Tibial artery (tissue), 4 donors: ENCODE results near the gene CCDC178.
"Not testable (repeated sequence)": the region's sequence is repeated elsewhere in the genome, so short reads cannot be mapped to it uniquely, and the experiment has no call there.

Source experiments
- DNase-seq, 2 donors: peaks; one replicate each; pipeline ENCODE4 v3.0.0-alpha.2; 2019
- H3K27ac ChIP-seq, 2 donors: fragments of 200-600 bp; sonication (generic) in 1 of 2; 1 replicate in 1 of 2; 2 replicates in 1 of 2; pipeline ENCODE4 v1.5.1; 2018 to 2019; ENCODE audit warnings: mild to moderate bottlenecking in 1 of 2
- H3K27me3 ChIP-seq, 2 donors: fragments of 200-600 bp; sonication (generic) in 1 of 2; one replicate each; pipeline versions ENCODE4 v1.5.1 to v1.6.0; 2016 to 2019
- H3K36me3 ChIP-seq, 3 donors: fragments of 200-600 bp; sonication (generic) in 2 of 3; one replicate each; pipeline ENCODE4 v1.5.1; 2016 to 2019; ENCODE audit warnings: mild to moderate bottlenecking in 2 of 3
- H3K4me1 ChIP-seq, 4 donors: fragments of 200-600 bp; sonication (generic) in 2 of 4; 1 replicate in 3 of 4; 2 replicates in 1 of 4; pipeline ENCODE4 v1.5.1; 2016 to 2019
- H3K4me3 ChIP-seq, 2 donors: fragments of 200-600 bp; sonication (generic) in 1 of 2; 1 replicate in 1 of 2; 2 replicates in 1 of 2; pipeline ENCODE4 v1.5.1; 2018 to 2019; ENCODE audit warnings: mild to moderate bottlenecking in 2 of 2
- H3K9me3 ChIP-seq, 3 donors: fragments of 200-600 bp; sonication (generic) in 1 of 3; one replicate each; pipeline ENCODE4 v1.5.1; 2016 to 2019
- intact Hi-C: fragments of 100-400 bp; cut with DNase I; formaldehyde crosslinking; loops from one replicate; pipeline ENCODE4 v1.15.0; 2023; ENCODE audit warnings: low total_unique reads
- TF ChIP-seq, protein P1 (sequence below), 2 experiments: fragments of 200-600 bp in 1 of 2; fragments of 450-650 bp in 1 of 2; IDR thresholded peaks; one replicate each; pipeline ENCODE4 v1.5.1; 2017 to 2019; ENCODE audit warnings: antibody characterized with exemption in 2 of 2, mild to moderate bottlenecking in 1 of 2, moderate library complexity in 1 of 2

CCDC178 gene

DNA sequence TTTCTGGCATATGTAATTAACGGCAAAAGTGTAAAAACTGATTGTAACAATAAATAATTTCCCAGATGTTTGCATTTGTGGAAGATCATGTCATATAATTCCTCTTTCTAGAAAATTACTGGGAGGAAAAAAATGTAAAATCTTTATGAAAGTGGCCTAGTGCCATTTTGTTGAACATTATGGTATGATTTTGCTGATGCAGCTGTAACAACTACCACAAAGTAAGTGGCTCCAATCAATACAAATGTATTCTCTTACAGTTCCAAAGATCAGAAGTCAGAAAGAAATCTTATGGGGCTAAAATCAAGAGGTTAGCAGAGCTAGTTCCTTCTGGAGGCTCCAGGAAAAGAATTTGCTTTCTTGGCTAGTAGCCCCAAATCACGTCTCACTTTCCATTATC, 281.4 kb downstream of the CCDC178 start:
- no peak overlapping the region for H3K4me3 ChIP-seq
- no peak overlapping the region for H3K27ac ChIP-seq
- peaks cover 0 to 5% (median 0%) of the 10 kb centered on the region in 4 donors for H3K4me1 ChIP-seq
- H3K27me3 ChIP-seq, result no peaks in the 10 kb centered on the region
- TF ChIP-seq, protein P1, sequence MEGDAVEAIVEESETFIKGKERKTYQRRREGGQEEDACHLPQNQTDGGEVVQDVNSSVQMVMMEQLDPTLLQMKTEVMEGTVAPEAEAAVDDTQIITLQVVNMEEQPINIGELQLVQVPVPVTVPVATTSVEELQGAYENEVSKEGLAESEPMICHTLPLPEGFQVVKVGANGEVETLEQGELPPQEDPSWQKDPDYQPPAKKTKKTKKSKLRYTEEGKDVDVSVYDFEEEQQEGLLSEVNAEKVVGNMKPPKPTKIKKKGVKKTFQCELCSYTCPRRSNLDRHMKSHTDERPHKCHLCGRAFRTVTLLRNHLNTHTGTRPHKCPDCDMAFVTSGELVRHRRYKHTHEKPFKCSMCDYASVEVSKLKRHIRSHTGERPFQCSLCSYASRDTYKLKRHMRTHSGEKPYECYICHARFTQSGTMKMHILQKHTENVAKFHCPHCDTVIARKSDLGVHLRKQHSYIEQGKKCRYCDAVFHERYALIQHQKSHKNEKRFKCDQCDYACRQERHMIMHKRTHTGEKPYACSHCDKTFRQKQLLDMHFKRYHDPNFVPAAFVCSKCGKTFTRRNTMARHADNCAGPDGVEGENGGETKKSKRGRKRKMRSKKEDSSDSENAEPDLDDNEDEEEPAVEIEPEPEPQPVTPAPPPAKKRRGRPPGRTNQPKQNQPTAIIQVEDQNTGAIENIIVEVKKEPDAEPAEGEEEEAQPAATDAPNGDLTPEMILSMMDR (IDR thresholded peaks at IDR 0.05), result no peak
- intact Hi-C loops, result no loop called here
- no peaks in the 10 kb centered on the region for H3K9me3 ChIP-seq
- no peaks in the 10 kb centered on the region for H3K36me3 ChIP-seq
- no peak for DNase-seq

DNA sequence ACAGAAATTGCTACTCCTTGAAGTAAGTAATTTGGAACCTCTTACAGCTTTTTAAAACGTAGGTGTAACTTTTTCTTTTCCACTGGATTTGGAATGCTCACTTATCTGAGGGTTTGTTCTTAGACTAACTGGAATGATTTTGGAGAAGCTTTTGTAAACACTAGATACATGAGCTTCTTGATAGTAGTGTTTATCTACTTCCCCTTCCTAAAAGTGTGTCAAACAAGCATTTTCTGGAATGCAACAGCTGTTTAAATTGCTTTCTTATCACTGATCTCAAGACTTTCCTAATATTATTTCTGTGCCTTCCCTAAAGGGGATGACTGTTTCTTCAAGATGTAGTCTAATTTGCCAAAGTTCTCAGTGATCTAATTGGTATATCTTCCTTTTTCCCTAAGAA, 282.6 kb downstream of the CCDC178 start:
- intact Hi-C loops, result no loop called here

DNA sequence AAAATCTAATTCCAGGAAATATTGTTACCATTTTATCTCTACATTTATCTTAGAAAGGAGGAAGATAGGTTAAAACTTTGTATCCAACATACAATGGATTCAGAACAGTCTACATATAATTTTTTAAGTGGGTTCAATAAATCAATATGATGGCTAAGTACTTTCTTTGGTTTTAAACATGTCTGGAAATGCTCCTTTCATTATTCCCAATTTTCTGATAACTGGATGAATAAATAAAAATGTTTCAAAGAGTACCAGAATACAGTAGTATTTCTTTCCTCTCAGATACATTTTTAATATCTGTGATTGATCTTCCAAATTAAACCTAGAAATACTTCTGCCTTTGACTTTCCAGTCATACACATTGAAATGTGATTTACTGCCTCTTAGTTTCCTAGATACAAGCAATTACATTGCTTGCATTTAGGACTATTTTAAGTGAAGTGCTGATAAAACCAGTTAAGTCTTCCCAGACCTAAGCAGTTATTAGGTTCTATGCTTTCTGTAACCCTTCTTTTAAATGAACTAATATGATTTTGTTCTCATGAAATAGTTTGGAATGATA, 283.5 kb downstream of the CCDC178 start:
- Histone ChIP-seq H3K36me3 (no peaks in the 10 kb centered on the region), H3K4me3 (no peak overlapping the region), H3K9me3 (no peaks in the 10 kb centered on the region), H3K4me1 (peaks cover 0 to 5% (median 0%) of the 10 kb centered on the region in 4 donors), H3K27me3 (no peaks in the 10 kb centered on the region), H3K27ac (no peak overlapping the region)
- intact Hi-C loops, result no loop called here
- DNase-seq, result no peak
- TF ChIP-seq, protein P1 (IDR thresholded peaks at IDR 0.05), result no peak

More for the DNA sequence above, 282.6 kb downstream of the CCDC178 start:
- DNase-seq, result no peak
- H3K9me3 ChIP-seq, result no peaks in the 10 kb centered on the region
- H3K27me3 ChIP-seq, result no peaks in the 10 kb centered on the region
- no peak overlapping the region for H3K27ac ChIP-seq
- peaks cover 0 to 5% (median 0%) of the 10 kb centered on the region in 4 donors for H3K4me1 ChIP-seq
- TF ChIP-seq, protein P1 (IDR thresholded peaks at IDR 0.05), result no peak
- no peak overlapping the region for H3K4me3 ChIP-seq
- no peaks in the 10 kb centered on the region for H3K36me3 ChIP-seq

DNA sequence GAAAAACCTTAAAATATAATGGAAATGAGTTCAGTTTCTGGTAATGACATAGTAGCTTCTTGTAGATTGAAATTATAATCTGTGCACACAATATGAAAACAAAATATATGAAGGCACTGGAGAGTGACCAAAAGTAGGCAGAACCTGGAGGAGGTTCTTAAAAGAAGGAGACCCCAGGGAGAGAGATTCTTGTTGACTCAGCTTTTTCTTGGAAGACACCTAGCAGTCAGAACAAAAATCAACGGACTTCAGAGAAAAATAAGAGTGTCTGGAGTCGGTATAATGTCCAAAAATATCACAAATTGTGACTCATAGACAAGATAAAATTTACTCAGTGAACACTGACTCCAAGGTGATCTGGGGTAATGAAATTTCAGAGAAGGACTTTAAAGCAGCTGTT, 286.5 kb downstream of the CCDC178 start:
- no peaks in the 10 kb centered on the region for H3K4me1 ChIP-seq
- H3K4me3 ChIP-seq, result no peak overlapping the region
- no peak for DNase-seq
- TF ChIP-seq, protein P1 (IDR thresholded peaks at IDR 0.05), result no peak
- H3K36me3 ChIP-seq, result no peaks in the 10 kb centered on the region
- no peaks in the 10 kb centered on the region for H3K9me3 ChIP-seq
- intact Hi-C loops, result no loop called here
- H3K27ac ChIP-seq, result no peak overlapping the region
- H3K27me3 ChIP-seq, result no peaks in the 10 kb centered on the region

DNA sequence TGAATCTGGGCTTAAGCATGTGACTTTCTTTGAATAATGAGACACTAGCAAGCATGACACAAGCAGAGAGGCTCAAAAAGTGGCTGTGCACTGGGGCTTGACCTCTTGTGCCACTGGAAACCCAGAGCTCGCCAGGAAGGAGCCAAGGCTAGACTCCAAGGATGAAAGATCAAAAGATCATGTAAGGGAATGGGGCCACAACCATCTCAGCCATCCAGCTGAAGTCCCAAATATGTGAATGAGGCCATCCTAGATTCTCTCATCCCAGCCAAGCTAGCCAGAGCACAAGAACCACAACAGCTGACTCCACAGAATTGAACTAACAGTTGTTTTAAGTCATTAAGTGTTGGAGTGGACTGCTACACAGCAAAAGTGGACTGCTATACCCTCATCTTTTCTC, 288.1 kb downstream of the CCDC178 start:
- no peak overlapping the region for H3K27ac ChIP-seq
- H3K4me3 ChIP-seq, result no peak overlapping the region
- intact Hi-C loops, result no loop called here
- TF ChIP-seq, protein P1 (IDR thresholded peaks at IDR 0.05), result no peak
- H3K4me1 ChIP-seq, result no peaks in the 10 kb centered on the region
- DNase-seq, result no peak
- no peaks in the 10 kb centered on the region for H3K9me3 ChIP-seq
- no peaks in the 10 kb centered on the region for H3K36me3 ChIP-seq
- H3K27me3 ChIP-seq, result no peaks in the 10 kb centered on the region

DNA sequence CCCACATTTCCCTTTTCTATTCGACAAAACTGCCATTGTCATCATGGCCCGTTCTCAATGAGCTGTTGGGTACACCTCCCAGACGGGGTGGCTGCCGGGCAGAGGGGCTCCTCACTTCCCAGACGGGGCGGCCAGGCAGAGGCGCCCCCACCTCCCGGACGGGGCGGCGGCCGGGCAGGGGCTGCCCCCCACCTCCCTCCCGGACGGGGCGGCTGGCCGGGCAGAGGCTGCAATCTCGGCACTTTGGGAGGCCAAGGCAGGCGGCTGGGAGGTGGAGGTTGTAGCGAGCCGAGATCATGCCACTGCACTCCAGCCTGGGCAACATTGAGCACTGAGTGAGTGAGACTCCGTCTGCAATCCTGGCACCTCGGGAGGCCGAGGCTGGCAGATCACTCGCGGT, 292.7 kb downstream of the CCDC178 start:
- H3K36me3 ChIP-seq, H3K27me3 ChIP-seq, H3K9me3 ChIP-seq, H3K4me3 ChIP-seq, H3K27ac ChIP-seq, H3K4me1 ChIP-seq, intact Hi-C loops, DNase-seq: not testable (repeated sequence)
